IMR-90 (cell line): ENCODE measurements around the gene TMEM259. TPM values are rescaled to one million over a fixed set of nuclear protein-coding genes. Genes with fewer than 3 reads are reported as not detected.

Experiments
- ATAC-seq: fragments of 200-7000 bp; cut with Tn5 transposase; 2 replicates; pipeline ENCODE4 v1.9.1; 2020; ENCODE audit warnings: low read depth, mild to moderate bottlenecking, moderate library complexity
- BruUV-seq: library from RNA; stranded (reverse); fragments of 400-500 nt; replicated peaks from 2 replicates; lab custom pipeline; 2021; lab: Mats Ljungman, UMichigan
- CTCF ChIA-PET: fragments of 300-600 bp; formaldehyde crosslinking; extraction: SDS; loops from one replicate; lab custom pipeline; 2021; ENCODE audit warnings: antibody characterized with exemption; lab: Yijun Ruan, JAX
- POLR2A ChIA-PET: fragments of 300-600 bp; sonication (Branson Sonifier 250); formaldehyde crosslinking; loops from one replicate; lab custom pipeline; 2022; ENCODE audit warnings: antibody characterized with exemption; ENCODE audit not compliant: unreplicated experiment; lab: Charles Lee
- DNase-seq: peaks from one replicate; pipeline ENCODE4 v3.0.0; 2013
- H2AFZ ChIP-seq: replicated peaks from 2 replicates; pipeline ENCODE3; 2013; ENCODE audit warnings: low read length, mild to moderate bottlenecking; ENCODE audit not compliant: poor library complexity
- H2AK5ac ChIP-seq: 2 replicates; pipeline ENCODE4 v1.6.1; 2013; ENCODE audit warnings: low read depth, low read length, inconsistent platforms
- H2AK9ac ChIP-seq: replicated peaks from 2 replicates; pipeline ENCODE3; 2013; ENCODE audit warnings: mild to moderate bottlenecking, low read depth, low read length, moderate library complexity; ENCODE audit not compliant: poor library complexity
- H2BK120ac ChIP-seq: 2 replicates; pipeline ENCODE4 v1.6.1; 2013; ENCODE audit warnings: low read depth, low read length, inconsistent platforms
- H2BK15ac ChIP-seq: 3 replicates; pipeline ENCODE4 v1.6.1; 2013; ENCODE audit warnings: low read depth, low read length, inconsistent platforms
- H2BK20ac ChIP-seq: 2 replicates; pipeline ENCODE4 v1.6.1; 2013; ENCODE audit warnings: low read depth, mild to moderate bottlenecking, inconsistent platforms, low read length, moderate library complexity
- H2BK5ac ChIP-seq: 2 replicates; pipeline ENCODE4 v1.6.1; 2013; ENCODE audit warnings: mild to moderate bottlenecking, low read depth, low read length, inconsistent platforms; ENCODE audit not compliant: poor library complexity, severe bottlenecking
- H3K14ac ChIP-seq: replicated peaks from 2 replicates; pipeline ENCODE4 v1.6.1; 2013; ENCODE audit warnings: low read depth, low read length, inconsistent platforms
- H3K18ac ChIP-seq: 2 replicates; pipeline ENCODE4 v1.6.1; 2013; ENCODE audit warnings: low read depth, low read length, control low read depth
- H3K23ac ChIP-seq: 2 replicates; pipeline ENCODE4 v1.6.1; 2013; ENCODE audit warnings: low read depth, low read length, inconsistent platforms
- H3K27ac ChIP-seq: 2 replicates; pipeline ENCODE4 v1.5.1; 2013; ENCODE audit warnings: mild to moderate bottlenecking, control low read depth, low read length; ENCODE audit not compliant: insufficient read depth
- H3K27me3 ChIP-seq: 2 replicates; pipeline ENCODE4 v1.6.1; 2013; ENCODE audit warnings: low read length; ENCODE audit not compliant: control insufficient read depth, insufficient read depth
- H3K36me3 ChIP-seq: 2 replicates; pipeline ENCODE4 v1.6.1; 2013; ENCODE audit warnings: low read length, mixed read lengths; ENCODE audit not compliant: control insufficient read depth, insufficient read depth
- H3K4ac ChIP-seq: 2 replicates; pipeline ENCODE4 v1.6.1; 2013; ENCODE audit warnings: low read depth, low read length, inconsistent platforms
- H3K4me1 ChIP-seq: 2 replicates; pipeline ENCODE4 v1.6.1; 2013; ENCODE audit warnings: low read length, mixed read lengths; ENCODE audit not compliant: control insufficient read depth, insufficient read depth
- H3K4me2 ChIP-seq: 2 replicates; pipeline ENCODE4 v1.6.1; 2013; ENCODE audit warnings: low read depth, mild to moderate bottlenecking, control low read depth, low read length, moderate library complexity
- H3K4me3 ChIP-seq: 2 replicates; pipeline ENCODE4 v1.5.1; 2013; ENCODE audit warnings: low read depth, mild to moderate bottlenecking, control low read depth, low read length, moderate library complexity; ENCODE audit not compliant: insufficient read depth
- H3K56ac ChIP-seq: 2 replicates; pipeline ENCODE4 v1.6.1; 2013; ENCODE audit warnings: low read length, inconsistent platforms; ENCODE audit not compliant: insufficient read depth; ENCODE audit errors: extremely low read depth
- H3K79me1 ChIP-seq, 2 experiments: 2 replicates each; pipeline ENCODE4 v1.6.1; 2013; ENCODE audit warnings: low read length in 2 of 2, inconsistent platforms in 1 of 2, low read depth in 1 of 2
- H3K9ac ChIP-seq: 2 replicates; pipeline ENCODE4 v1.6.1; 2013; ENCODE audit warnings: low read depth, low read length, control low read depth
- H3K9me1 ChIP-seq: 2 replicates; pipeline ENCODE4 v1.6.1; 2013; ENCODE audit warnings: low read length, inconsistent platforms; ENCODE audit not compliant: insufficient read depth
- H3K9me3 ChIP-seq: 2 replicates; pipeline ENCODE4 v1.6.1; 2013; ENCODE audit warnings: low read length; ENCODE audit not compliant: control insufficient read depth, insufficient read depth
- H4K20me1 ChIP-seq: 2 replicates; pipeline ENCODE4 v1.6.1; 2013; ENCODE audit warnings: low read length, inconsistent platforms; ENCODE audit not compliant: insufficient read depth
- H4K5ac ChIP-seq: 2 replicates; pipeline ENCODE4 v1.6.1; 2013; ENCODE audit warnings: mild to moderate bottlenecking, low read depth, low read length, control low read depth
- H4K8ac ChIP-seq, 2 experiments: 2 replicates each; pipeline ENCODE4 v1.6.1; 2013; ENCODE audit warnings: low read depth in 2 of 2, low read length in 2 of 2, control low read depth in 1 of 2, inconsistent platforms in 1 of 2
- H4K91ac ChIP-seq: 2 replicates; pipeline ENCODE4 v1.6.1; 2013; ENCODE audit warnings: low read depth, low read length, inconsistent platforms; ENCODE audit not compliant: insufficient read depth
- BHLHE40 ChIP-seq: fragments of 150-350 bp; IDR thresholded peaks from 2 replicates; pipeline ENCODE4 v1.6.1; 2016; ENCODE audit warnings: mild to moderate bottlenecking, low read depth, low read length
- CEBPB ChIP-seq: IDR thresholded peaks from 2 replicates; pipeline ENCODE4 v1.6.1; 2012; ENCODE audit warnings: low read depth, low read length, improper control_type of control experiment
- CHD1 ChIP-seq: IDR thresholded peaks from 2 replicates; pipeline ENCODE4 v1.6.1; 2012; ENCODE audit warnings: low read depth, low read length, improper control_type of control experiment
- ELK1 ChIP-seq: fragments of 150-350 bp; IDR thresholded peaks from 2 replicates; pipeline ENCODE4 v1.6.1; 2016; ENCODE audit warnings: low read depth, mild to moderate bottlenecking, low read length, moderate library complexity, borderline replicate concordance
- NFE2L2 ChIP-seq: fragments of 150-350 bp; IDR thresholded peaks from 2 replicates; pipeline ENCODE4 v1.6.1; 2016; ENCODE audit warnings: low read depth, mild to moderate bottlenecking, low read length
- POLR2A ChIP-seq: IDR thresholded peaks from 2 replicates; pipeline ENCODE4 v1.6.1; 2012; ENCODE audit warnings: mild to moderate bottlenecking, low read depth, low read length
- RAD21 ChIP-seq: IDR thresholded peaks from 2 replicates; pipeline ENCODE4 v1.6.1; 2012; ENCODE audit warnings: low read length, improper control_type of control experiment
- RFX5 ChIP-seq: IDR thresholded peaks from 2 replicates; pipeline ENCODE4 v1.8.0; 2012; ENCODE audit warnings: low read depth, mild to moderate bottlenecking, low read length, moderate library complexity
- WGBS, 2 experiments: methylation state at CpG; one replicate each; pipeline versions ENCODE4 v1.1.5 to v1.1.7; 2013; ENCODE audit warnings: missing lambda C conversion rate in 2 of 2; ENCODE audit not compliant: insufficient read length in 1 of 2; ENCODE audit errors: extremely low coverage in 2 of 2; 5-methylcytosine and 5-hydroxymethylcytosine counted together
- dilution Hi-C: fragments of 300-500 bp; cut with HindIII; formaldehyde crosslinking; loops from one replicate; pipeline ENCODE4 v1.14.3; 2018; ENCODE audit warnings: low sequenced_read_pairs; ENCODE audit not compliant: unreplicated experiment
- in situ Hi-C: fragments of 300-500 bp; cut with MboI; formaldehyde crosslinking; loops from 3 replicates; pipeline ENCODE4 v1.14.3; 2019; ENCODE audit warnings: low sequenced_read_pairs, inconsistent platforms, mixed read lengths
- intact Hi-C: fragments of 100-400 bp; cut with micrococcal nuclease; formaldehyde crosslinking; loops from 2 replicates; pipeline ENCODE4 v1.10.0; 2022
- polyA plus RNA-seq, 3 experiments: library from polyadenylated mRNA; depleted of rRNA; stranded (reverse); fragments of >200 nt; gene quantifications; 2 replicates each; pipeline ENCODE4 v1.2.3, GENCODE V29; 2012; ENCODE audit warnings: low replicate concordance in 1 of 3
- total RNA-seq: library from RNA; depleted of rRNA; stranded (reverse); fragments of >200 nt; gene quantifications from 2 replicates; pipeline ENCODE4 v1.2.3, GENCODE V29; 2012
- TF ChIP-seq, protein P1 (sequence below): conservative IDR thresholded peaks from 2 replicates; pipeline ENCODE4 v1.5.1; 2012; ENCODE audit warnings: mild to moderate bottlenecking, low read depth, low read length, improper control_type of control experiment
- TF ChIP-seq, protein P2 (sequence below): fragments of 150-350 bp; IDR thresholded peaks from 2 replicates; pipeline ENCODE4 v1.6.1; 2017; ENCODE audit warnings: mild to moderate bottlenecking, antibody characterized with exemption, low read length, low read depth

The TMEM259 gene
- total and polyA plus RNA-seq, 2 of the 4 experiments (the other 2 are of a cell fraction): 22.6 to 153 TPM

- WGBS, 2 experiments: no CpG with 5 or more reads among the region's 18 CpGs
- CTCF ChIA-PET: no interaction called here
- POLR2A ChIA-PET: no interaction called here
Observed at GRCh38 chr19:1012334-1012733, 8.6 kb downstream of the TMEM259 start.

More at GRCh38 chr19:1012334-1012733, 8.6 kb downstream of the TMEM259 start:
- no peak overlapping the region for H3K4ac ChIP-seq
- no peak overlapping the region for H3K27ac ChIP-seq
- no peak overlapping the region for H2BK5ac ChIP-seq
- in situ Hi-C loops: no loop called here
- H2AK9ac ChIP-seq: no peak overlapping the region
- no peak overlapping the region for H3K4me3 ChIP-seq
- H3K9me3 ChIP-seq: no peaks in the 10 kb centered on the region
- peaks cover 69% of the 10 kb centered on the region for H4K20me1 ChIP-seq
- no peak overlapping the region for H2BK15ac ChIP-seq
- no peak for DNase-seq
- no peak overlapping the region for H3K56ac ChIP-seq
- no peak overlapping the region for H2AK5ac ChIP-seq
- no peak overlapping the region for H4K91ac ChIP-seq
- no TSS peak for BruUV-seq
- no peak overlapping the region for H3K18ac ChIP-seq
- H3K27me3 ChIP-seq: no peaks in the 10 kb centered on the region
- peaks cover 38% of the 10 kb centered on the region for H3K36me3 ChIP-seq
- no peak for TF ChIP-seq CHD1
- no peak for TF ChIP-seq RFX5
- no peak for TF ChIP-seq ELK1
- TF ChIP-seq RAD21: no peak
- TF ChIP-seq POLR2A: no peak
- no peak for TF ChIP-seq BHLHE40
- no peak for TF ChIP-seq CEBPB
- TF ChIP-seq, protein P1, sequence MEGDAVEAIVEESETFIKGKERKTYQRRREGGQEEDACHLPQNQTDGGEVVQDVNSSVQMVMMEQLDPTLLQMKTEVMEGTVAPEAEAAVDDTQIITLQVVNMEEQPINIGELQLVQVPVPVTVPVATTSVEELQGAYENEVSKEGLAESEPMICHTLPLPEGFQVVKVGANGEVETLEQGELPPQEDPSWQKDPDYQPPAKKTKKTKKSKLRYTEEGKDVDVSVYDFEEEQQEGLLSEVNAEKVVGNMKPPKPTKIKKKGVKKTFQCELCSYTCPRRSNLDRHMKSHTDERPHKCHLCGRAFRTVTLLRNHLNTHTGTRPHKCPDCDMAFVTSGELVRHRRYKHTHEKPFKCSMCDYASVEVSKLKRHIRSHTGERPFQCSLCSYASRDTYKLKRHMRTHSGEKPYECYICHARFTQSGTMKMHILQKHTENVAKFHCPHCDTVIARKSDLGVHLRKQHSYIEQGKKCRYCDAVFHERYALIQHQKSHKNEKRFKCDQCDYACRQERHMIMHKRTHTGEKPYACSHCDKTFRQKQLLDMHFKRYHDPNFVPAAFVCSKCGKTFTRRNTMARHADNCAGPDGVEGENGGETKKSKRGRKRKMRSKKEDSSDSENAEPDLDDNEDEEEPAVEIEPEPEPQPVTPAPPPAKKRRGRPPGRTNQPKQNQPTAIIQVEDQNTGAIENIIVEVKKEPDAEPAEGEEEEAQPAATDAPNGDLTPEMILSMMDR: no peak
- TF ChIP-seq, protein P2, sequence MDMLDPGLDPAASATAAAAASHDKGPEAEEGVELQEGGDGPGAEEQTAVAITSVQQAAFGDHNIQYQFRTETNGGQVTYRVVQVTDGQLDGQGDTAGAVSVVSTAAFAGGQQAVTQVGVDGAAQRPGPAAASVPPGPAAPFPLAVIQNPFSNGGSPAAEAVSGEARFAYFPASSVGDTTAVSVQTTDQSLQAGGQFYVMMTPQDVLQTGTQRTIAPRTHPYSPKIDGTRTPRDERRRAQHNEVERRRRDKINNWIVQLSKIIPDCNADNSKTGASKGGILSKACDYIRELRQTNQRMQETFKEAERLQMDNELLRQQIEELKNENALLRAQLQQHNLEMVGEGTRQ: no peak
- no peak for TF ChIP-seq NFE2L2
- H3K14ac ChIP-seq: no peak overlapping the region
- peaks cover 0 to 52% of the 10 kb centered on the region in 2 experiments; a peak in 2 of 4 replicates for H3K79me1 ChIP-seq
- intact Hi-C loops: no loop called here
- H2BK20ac ChIP-seq: no peak overlapping the region
- H3K9me1 ChIP-seq: peaks cover 9% of the 10 kb centered on the region; the same call in 1 of the 2 replicates
- H2BK120ac ChIP-seq: no peak overlapping the region
- ATAC-seq: no peak
- no peak overlapping the region for H3K23ac ChIP-seq
- no peak overlapping the region for H2AFZ ChIP-seq
- peaks cover 32% of the 10 kb centered on the region for H3K4me1 ChIP-seq
- no peak overlapping the region for H4K8ac ChIP-seq
- no peak overlapping the region for H3K9ac ChIP-seq
- H3K4me2 ChIP-seq: no peak overlapping the region
- dilution Hi-C loops: no loop called here
- no peak overlapping the region for H4K5ac ChIP-seq
